HG02981 (cell line): ENCODE data around the gene MRTFB.
A peak's percentile ranks its signal among the peaks of the same experiment; 100 is the strongest.

ENCODE experiments used
- ATAC-seq: cut with Tn5 transposase; IDR thresholded peaks from one replicate; pipeline ENCODE4 v1.9.1; 2021; ENCODE audit warnings: mild to moderate bottlenecking, moderate library complexity; ENCODE audit not compliant: unreplicated experiment

The MRTFB gene

DNA sequence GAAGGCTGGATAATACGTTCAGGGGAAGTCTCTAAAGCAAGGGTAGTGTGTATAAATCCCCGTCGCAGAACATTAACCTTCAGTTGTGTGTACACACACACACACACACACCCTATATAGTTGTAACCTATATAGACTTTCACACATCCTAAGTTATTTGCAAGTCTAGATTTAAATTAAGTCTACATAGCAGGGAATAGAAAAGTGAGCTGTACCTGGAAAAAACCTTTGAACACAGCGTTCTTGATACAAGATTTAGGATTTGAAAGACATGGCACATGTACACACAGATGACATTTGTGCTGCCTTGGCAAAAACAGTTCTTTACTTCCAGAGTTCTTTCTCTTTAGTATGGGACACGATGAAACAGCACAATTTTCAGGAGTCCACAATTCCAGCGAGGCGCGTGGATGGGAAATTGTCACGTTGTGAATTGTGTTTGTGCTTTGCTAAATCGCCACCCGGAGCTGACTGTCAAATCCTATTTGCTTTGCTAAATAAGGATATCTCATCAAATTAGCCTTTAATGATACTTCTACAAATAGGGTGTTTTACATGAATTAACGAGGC, 233.9 kb downstream of the MRTFB start:
- no peak for ATAC-seq

DNA sequence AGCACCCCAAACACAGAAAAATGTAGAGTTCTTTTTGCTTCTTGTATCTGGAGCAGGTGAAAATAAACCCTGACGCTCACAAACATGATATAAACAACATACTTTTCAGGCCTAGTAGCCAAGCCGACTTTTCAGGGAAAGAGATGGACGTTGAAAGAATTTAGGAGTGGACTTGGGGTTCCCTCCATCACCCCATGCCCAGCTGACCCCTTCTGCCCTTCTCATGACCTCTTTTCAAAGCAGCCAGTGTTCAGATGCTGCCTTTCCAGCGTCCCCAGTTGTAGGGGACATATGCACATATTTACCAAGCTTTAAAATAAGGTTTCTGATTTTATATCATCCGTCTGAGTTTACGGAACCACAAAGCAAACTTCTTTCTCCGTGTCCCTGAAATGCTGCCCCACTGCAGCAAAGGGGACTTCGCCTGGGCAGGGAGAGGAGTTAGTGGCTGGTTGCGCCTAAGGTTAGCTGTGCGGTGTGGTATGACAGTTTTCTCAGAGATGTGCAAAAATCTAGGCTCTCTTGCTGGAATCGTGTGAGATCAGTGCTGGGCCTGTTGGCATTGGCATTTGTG, 235.5 kb downstream of the MRTFB start:
- no peak for ATAC-seq

DNA sequence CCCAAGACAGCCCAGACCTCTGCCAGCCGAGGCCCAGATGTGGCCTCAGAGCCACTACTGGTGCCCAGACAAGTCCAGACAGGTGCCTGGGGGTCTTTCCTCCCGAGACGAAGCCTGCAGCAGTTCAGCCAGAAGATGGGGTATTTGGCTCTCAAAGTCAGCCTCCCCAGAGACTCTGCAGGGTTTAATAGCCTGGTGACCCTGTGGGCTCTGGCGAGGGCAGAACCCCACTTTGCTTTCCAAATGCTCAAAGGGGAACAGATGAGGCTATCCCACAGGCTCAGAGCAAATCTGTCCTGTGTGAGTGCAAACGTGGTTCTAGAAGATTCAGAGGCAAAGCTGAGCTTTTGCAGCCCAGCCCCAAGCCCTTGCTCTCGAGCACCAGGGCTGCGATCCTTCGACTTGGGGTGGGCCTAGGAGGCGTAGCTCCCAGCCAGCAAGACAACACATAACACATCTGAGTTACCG, 236.0 kb downstream of the MRTFB start:
- no peak for ATAC-seq

DNA sequence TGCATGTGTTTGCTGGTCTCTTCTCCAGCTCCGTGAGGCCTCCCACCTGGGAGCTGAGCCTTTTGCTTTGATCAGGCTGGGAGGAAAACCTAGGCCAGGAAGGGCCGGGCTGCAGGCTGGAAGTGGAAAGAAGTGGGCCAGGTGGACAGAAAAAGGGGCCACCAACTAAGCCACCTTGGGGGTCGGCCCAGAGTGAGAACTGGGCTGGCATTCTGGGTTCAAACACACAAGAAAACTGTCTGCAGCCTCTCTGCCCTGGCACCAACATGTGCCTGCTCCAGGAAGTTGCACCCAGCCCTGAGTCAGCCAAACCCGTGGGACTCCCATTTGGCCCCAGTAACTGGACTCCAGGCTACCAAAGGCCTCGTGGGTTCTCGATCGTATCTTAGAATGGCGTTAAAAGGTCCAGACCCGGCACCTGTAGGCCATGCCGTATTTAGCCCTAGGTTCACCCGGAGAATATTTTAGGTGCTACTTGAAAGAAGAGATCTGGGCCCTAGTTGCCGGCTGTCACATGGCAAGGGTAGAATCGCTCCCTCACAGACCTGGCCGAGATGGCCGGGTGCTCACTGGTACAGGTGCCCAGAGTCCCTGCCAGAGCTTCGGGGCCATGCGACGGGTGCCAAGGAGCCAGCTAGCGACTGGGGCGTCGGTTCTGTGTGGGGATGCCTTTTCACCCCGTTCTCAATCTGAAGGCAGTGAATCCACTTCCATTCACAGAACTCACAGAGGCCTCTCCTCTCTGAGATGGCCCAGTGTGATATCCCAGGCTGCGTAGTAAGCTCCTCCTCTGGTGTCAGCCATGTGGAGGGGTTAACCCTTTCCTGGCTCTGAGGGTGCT, 236.6 kb downstream of the MRTFB start:
- ATAC-seq, result no peak

DNA sequence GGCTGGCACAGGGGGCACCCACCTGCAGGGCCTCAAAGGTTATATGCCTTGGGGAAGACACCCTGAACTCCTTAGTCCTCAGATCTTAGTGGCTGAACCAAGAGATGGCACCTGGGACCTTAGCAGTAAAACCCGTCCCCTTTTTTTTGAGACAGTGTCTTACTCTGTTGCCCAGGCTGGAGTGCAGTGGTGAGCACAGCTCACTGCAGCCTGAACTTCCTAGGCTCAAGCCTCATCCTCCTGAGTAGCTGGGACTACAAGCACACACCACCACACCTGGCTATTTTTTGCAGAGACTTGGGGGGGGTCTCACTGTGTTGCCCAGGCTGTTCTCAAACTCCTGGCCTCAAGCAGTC, 237.2 kb downstream of the MRTFB start:
- no peak for ATAC-seq

DNA sequence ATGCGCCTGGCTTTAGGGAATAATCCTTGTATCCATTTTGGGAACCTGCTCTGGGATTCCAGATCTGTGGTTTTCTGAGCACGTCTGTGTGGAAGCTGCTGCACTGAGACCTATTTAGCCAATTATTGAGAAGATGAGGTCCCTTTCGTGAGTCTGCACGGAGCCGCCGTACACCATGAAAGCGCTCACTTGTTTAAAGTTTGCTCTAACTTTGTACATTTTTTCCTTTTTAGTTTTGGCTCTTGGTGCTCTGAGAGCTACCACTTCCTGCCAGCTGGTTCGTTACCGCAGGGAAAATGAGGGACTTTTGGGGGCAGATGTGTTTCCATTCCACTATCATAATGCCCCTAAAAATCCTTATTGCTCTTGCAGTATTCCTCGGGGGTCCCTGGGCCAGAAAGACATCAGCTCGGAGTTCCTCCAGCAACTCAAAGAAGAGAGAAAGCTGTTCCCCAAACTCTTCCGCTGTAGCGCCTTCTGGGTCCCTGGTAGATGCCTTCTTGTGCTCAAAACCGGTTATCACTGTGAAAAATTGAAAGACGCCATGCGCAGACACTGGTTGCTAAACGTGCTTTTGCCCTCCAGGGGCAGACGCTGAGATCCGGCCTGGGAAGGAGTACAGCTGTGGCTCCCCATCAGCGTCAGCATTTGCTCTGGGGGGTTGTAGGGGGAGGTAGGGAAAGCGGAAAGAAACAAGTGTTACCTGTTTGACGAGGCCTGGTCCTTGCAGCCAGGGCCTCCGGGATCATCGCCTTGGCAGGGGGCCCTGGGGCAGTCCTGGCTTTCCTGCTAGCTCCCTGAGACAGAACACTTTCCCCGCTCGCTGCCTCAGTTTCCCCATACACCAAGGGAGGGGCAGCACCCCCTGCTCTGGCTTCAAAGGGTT, 238.1 kb downstream of the MRTFB start:
- ATAC-seq, result no peak

DNA sequence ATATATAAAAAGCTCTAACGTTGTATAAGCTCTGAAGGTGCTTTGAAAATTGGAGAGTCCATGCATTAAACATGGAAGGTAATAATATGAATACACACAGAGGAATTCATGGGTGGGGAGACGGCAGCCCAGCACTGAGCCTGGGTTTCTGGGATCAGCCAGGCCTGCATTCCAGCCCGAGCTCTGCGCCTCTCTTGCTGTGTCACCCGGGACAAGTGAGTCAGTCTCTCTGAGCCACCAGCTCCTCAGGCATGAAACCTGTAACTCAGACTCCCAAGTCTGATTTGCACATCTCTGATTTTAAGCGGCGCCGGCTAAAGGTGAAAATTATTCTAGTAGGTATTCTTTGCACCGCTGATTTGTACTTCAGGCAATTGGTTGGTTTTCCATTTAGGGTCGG, 238.8 kb downstream of the MRTFB start:
- ATAC-seq, result no peak

DNA sequence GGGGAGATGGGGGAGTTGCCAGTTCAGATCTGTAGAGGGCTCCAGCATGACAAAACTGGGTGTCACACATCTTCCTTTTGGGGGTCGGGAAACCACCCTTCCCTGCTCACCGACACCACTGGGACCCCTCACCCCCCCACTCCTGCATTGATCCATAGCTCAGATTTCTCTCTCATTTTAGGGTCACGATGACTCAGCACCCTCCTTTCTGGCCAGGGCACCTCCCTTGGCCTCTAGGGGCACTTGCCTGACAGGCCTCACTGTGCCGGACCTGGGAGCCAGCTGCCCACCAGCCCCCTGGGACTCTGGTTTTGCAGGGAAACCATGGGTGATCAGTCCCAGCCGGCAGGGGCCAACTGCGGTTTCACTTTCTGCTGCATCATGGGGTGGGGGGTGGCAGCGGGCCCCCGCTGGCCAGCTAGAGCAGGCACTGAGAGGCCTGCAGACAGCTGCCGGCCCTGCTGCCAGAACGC, 239.4 kb downstream of the MRTFB start:
- peak; percentile 61 for ATAC-seq

DNA sequence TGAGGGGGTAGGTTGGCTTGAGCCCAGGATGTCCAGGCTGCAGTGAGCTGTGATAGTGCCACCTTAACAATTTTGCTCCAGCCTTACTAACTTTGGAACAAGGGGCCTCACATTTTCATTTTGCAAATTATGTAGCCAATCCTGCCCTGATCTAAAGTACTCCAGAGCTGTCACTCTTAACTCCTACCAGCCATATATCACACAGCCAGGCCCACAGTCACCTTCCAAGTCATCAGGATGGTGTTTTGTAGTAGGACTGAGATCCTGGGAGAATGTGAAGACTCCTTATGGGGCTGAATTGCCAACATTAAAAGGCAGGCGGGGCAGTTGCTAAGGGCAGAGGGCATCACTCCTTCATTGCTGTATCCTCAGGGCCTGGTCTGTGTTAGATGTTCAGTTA, 243.0 kb downstream of the MRTFB start:
- ATAC-seq, result no peak

DNA sequence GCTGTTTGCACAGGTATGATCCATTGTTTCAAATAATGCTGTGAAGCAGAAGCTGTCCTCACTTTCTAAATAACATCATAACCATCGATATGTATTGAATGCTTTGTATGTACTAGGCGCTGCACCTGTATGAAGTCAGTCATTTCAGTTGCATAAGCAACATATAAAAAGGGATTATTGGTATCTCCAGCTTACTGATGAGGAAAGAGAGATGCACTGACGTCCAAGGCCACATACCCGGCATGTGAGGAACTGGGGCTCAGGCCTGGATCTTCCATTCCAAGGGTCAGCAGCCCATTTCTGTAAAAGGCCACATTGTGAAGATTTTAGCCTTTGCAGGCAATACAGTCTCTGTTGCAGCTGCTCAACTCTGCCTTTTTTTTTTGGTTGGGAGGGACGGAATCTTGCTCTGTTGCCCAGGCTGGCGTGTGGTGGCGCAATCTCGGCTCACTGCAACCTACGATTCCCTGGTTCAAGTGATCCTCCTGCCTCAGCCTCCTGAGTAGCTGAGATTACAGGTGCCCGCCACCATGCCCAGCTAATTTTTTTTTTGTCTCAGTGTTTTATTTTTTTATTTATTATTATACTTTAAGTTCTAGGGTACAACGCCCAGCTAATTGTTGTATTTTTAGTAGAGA, 244.7 kb downstream of the MRTFB start:
- ATAC-seq, result no peak
